Measurements from ENCODE around the gene CBFA2T3.
"Not testable (repeated sequence)": the region's sequence is repeated elsewhere in the genome, so short reads cannot be mapped to it uniquely, and the experiment has no call there.

The CBFA2T3 gene

DNA sequence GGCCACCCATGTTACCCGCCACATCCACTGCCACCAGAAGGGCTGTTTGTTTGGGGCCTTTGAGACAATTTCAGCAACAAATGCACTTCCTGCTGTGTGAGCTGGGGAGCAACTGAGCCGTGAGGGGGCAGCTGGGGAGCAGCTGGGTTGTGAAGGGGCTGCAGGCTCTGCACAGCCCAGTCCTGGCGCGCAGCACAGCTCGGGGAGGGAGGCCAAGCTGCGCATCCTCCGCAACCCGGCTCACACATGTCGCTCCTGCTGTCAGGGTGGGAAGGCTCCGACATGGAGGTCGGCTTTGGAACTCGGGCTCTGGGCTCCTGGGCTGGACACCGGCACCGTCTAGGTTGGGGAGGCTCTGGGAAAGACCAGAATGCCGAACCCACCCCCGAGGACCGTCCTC lies 53.6 kb downstream of the CBFA2T3 start:
- no peak for TF ChIP-seq POLR2A (IDR thresholded peaks at IDR 0.05; ENCODE audit: low read length)
- no peak for TF ChIP-seq GATA1 (IDR thresholded peaks at IDR 0.05; ENCODE audit: low read depth, low read length)
- DNase-seq, result no peak

DNA sequence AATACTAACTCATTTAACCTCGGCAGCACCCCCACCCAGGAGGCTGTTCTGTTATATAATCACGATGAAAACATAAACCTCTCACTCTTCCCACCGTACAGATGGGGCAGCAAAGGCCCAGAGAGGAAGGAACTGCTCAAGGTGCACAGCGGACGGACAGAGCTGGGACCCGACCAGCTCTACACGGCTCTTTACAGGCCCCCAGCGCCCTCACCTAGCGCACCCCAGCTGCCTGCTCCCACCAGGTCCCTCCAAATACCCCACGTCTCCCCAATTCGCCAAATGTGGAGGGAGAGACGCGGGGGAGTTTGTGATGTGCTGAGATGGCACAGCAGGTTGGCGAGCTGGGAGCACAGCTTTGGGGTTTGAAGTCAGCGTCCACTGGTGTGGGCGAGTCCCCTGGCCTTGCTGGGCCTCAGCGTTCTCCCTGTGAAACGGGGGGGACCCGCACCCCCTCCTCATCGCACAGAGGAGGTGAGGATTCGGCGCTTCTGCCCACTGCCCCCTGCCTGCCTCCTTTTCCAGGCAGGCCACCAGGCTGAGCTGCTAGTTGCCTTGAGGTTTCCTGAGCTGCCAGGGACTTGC lies 54.1 kb downstream of the CBFA2T3 start:
- DNase-seq, result no peak
- TF ChIP-seq POLR2A (IDR thresholded peaks at IDR 0.05; ENCODE audit: low read length) (no peak), GATA1 (IDR thresholded peaks at IDR 0.05; ENCODE audit: low read depth, low read length) (no peak)

DNA sequence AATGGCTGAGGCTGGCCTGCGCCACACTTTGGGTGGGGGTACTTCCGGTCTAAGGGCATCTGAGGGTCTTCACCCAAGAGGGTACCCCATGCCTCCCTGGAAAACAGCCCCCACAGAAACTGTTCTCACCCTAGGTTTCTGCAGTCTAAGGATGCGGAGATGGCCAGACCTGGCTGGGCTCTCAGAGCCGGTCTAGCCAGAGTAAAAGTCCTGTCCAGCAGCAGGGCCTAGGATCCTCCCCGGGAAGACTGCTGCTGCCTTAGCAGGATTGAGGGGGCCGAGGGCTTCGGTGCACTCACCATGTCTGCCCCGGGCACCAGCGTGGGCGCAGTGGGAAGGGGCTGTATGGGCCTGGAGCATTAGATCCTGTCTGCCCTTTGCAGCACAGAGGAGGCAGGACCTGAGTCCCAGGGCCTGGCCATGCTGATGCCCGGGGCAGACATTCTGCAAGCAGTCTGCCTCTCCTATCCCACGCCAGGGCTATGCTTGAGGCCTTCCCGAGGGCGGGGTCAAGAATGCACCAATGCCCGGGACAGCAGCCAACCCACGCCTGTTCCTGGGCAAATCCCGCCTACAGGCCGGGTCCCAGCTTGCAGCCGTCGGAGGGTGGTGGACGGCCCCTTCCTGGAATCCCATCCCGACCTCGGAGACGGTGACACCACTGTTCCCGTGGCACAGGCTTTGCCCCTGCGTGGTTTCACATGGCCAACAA lies 54.7 kb downstream of the CBFA2T3 start:
- no peak for DNase-seq
- TF ChIP-seq GATA1 (IDR thresholded peaks at IDR 0.05; ENCODE audit: low read depth, low read length) (no peak), POLR2A (IDR thresholded peaks at IDR 0.05; ENCODE audit: low read length) (no peak)

DNA sequence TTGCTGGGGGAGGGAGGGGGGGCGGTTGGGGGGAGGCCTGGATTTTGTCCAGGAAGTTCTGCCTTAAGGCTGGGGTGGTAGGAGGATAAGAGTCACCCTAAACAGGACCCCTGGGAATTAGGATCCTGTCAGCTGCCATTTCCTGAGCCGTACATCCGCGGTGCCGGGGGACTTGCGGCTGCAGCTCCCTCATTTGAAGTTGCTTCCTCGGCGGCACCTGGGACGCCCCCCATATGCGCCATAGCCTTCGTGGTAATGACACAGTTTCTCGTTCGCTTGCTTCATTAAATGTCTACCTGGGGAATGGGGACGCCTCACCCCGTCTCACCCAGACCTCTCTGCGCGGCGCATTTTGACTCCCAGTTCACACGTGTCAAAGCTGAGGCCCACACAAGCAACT lies 55.4 kb downstream of the CBFA2T3 start:
- no peak for DNase-seq
- TF ChIP-seq POLR2A (IDR thresholded peaks at IDR 0.05; ENCODE audit: low read length), result no peak

DNA sequence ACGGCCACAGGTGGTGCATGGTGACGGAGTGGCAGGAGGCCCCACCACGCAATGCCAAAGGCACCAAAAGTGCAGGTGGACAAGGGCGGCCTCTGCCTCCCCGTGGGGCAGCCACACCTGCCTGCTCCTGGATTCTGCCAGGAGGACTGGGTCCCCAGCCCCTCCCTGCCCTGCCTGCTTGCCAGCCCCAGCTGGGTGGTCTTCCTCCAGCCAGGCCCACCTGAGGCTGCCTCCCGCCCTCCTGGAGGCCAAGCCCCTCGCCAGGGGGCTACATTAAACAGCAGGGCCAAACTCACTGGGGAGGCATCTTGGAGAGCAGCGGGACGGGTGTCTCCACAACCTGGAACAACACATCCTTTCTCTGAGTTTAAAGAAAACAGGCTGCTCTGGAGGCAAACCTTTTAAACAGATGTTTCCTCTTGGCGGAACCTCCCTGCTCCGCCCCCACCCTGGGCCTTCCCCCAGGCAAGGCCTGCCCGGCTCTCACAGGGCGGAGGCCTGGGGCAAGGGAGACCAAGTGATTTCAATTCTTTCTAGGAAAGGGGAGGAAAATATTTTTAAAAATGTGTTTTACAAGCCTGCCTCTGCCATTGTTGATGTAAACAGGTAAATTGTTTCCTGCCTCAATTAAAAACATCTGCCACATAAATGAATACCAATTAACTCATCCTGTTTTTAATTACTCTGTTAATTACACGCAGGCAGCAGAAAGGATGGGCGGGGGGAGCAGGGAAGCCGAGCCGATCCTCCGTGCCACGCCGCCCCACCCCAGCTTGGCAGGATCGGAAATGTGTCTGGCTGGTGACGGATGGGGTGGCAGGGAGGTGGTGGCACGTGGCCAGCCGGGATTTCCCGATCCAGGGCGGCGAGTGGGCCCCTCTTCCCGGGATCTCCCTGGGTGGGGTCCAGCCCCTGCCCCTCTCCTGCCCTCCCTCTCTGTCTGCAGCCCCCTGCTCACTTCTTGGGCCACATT lies 56.1 kb downstream of the CBFA2T3 start:
- no peak for TF ChIP-seq POLR2A (IDR thresholded peaks at IDR 0.05; ENCODE audit: low read length)
- TF ChIP-seq GATA1 (IDR thresholded peaks at IDR 0.05; ENCODE audit: low read depth, low read length), result no peak
- no peak for DNase-seq

DNA sequence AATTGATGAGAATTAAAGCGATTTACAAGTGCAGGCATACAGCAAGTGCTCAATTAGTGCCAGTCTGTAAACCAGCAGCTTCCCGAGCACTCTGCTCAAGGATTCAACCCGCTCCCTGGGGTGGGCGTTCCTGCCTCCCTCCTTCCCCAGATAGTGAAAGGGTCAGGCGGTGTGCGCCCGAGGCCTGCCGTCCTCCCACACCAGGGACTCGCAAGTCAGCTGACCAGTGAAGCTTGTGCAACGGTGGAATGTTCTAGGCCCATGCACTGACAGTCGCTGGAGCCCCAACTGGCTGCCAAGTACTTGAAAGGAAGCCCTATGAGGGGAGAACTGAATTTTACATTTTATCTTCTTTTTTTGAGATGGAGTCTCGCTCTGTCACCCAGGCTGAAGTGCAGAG lies 57.1 kb downstream of the CBFA2T3 start:
- no peak for DNase-seq
- no peak for TF ChIP-seq GATA1 (IDR thresholded peaks at IDR 0.05; ENCODE audit: low read depth, low read length)
- TF ChIP-seq POLR2A (IDR thresholded peaks at IDR 0.05; ENCODE audit: low read length), result no peak

DNA sequence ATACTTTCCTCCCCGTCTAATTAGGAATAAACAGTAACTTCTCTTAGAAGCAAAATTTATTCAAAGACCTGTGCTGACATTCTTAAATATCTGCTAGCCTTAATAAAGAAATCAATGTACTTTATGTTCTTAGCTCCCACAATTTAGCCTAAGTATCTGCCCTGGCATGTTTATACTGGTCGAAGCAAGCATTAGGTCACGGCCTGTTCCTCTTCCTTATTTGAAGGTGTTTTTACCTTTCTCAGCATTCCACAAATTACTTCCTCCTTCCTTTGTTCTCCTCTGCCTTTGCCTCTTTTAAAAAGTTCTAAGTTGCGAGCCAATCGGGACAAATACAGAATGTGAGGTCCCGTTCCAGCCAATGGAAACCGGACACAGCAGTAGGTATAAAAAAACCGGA lies 58.1 kb downstream of the CBFA2T3 start:
- DNase-seq, result not testable (repeated sequence)

DNA sequence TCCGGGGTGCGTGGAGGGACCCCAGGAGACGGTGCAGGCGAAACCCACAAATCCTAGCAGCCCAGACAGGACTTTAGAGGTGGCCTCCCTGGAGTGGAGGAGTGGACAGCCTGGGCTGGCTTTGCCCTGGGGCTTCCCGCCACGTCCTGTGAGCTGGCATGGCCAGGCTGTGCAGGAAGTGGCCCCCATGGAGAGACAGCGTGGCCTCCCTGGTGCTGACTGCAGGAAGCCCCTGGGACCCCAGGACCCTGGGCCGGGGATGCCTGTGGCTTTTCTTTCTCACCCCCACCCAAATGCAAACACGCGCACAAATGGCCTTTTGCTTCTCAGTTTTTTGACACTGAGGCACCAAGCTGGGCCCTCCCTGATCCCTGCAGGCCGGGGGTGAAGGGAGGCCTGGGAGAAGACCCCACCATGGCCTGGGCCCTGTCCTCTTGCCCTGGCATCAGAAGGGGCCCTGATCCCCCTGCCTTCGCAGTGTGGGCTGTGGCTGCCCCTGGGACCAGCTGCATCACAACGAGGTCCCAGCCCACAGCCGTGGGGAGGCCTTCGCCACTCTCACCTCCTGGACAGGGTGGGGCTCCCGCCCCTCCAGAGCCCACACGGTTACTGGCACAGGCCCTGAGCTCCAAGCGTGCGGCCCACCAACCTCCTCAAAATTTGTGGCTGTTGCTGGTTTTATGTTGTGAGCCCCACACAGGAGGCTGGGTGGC lies 58.9 kb downstream of the CBFA2T3 start:
- no peak for DNase-seq
- TF ChIP-seq GATA1 (IDR thresholded peaks at IDR 0.05; ENCODE audit: low read depth, low read length), result no peak
- no peak for TF ChIP-seq POLR2A (IDR thresholded peaks at IDR 0.05; ENCODE audit: low read length)

DNA sequence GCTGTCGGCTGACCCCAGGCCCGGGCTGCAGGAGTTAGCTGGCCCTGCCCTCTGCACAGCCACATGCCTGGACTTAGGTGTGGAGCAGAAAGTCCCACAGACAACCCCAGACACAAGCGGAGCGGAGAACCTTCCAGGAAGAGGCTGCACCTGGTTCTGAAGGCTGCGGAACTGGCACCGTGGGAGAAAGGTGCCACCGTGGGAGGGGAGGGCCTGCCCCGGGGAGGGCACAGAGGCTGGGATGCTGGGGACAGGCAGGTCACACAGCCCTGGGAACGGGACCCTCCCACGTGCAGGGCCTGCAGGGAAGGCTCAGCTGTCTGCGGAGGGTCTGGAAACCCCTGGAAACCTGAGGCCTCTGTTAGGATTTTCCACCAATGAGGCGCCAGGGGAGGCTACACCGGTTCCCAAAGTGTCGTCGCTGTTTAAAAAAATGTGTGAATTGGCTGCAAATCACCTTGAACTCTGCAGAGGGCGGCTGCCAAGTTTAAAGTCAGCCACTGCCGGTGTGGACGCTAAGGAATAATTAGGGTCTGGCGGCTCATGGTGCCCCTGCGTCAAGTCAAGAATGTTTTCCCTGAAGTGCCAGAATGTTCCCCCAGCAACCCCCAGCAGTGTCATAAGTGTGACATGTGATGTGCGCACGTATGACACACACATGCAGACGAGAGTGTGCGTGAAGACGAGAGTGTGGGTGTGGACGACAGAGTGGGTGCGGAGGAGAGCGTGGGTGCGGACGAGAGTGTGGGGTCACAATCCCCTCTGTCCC lies 59.7 kb downstream of the CBFA2T3 start:
- TF ChIP-seq GATA1 (IDR thresholded peaks at IDR 0.05; ENCODE audit: low read depth, low read length) (no peak), POLR2A (IDR thresholded peaks at IDR 0.05; ENCODE audit: low read length) (no peak)
- no peak for DNase-seq

DNA sequence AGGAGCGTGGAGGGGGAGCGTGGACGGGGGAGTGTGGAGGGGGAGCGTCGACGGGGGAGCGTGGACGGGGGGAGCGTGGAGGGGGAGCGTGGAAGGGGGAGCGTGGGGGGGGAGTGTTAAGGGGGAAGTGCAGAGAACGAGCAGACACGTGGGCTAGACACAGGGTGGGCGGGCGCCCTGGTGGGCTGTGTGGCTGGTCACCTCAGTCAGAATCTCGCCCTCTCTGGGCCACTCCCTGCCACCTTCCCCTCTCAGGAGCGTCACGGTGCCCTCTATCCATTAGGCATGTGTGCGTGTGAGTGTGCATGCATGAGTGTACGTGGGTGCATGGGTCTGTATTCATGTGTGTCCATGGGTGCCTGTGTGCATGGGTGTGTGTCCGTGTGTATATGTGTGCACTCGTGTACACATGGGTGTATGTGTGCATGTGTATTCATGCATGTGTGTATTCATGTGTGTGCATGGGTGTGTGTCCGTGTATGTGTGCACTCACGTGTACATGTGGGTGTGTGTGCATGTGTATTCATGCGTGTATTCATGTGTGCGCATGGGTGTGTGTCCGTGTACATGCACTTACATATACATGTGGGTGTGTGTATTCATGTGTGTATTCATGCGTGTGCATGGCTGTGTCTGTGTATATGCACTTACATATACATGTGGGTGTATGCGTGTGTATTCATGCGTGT lies 61.2 kb downstream of the CBFA2T3 start:
- DNase-seq, result no peak
- TF ChIP-seq GATA1 (IDR thresholded peaks at IDR 0.05; ENCODE audit: low read depth, low read length) (no peak), POLR2A (IDR thresholded peaks at IDR 0.05; ENCODE audit: low read length) (no peak)

DNA sequence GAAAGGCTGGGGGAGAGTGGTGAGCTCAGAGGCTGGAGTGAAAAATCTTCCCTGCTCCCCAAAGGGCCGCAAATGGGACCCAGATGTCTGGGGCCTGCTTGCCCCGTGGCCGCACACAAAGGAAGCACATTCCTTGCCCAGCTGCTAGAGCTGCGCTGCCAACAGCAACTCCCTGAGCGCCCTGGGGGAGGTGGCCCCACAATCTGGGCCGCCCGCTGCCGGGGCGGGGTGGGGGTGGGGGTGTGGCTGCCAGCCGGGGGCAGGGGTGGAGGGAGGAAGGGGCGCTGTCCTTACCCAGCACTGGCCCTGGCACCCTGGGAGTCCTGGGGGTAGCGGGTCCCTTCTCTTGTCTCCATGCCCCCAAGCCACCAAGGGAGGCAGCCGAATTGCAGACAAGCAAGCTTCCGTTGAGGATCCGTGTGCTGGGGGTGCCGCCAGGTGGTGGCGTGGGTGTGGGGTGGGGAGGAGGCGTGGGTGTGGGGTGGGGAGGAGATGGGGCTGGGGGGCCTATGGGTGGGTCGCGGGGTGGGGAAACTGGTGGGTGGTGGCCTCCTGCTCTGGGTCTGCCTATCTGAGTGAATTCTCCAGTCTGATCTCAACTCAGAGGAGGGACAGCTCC lies 62.1 kb downstream of the CBFA2T3 start:
- DNase-seq, result no peak
- no peak for TF ChIP-seq POLR2A (IDR thresholded peaks at IDR 0.05; ENCODE audit: low read length)
- no peak for TF ChIP-seq GATA1 (IDR thresholded peaks at IDR 0.05; ENCODE audit: low read depth, low read length)

DNA sequence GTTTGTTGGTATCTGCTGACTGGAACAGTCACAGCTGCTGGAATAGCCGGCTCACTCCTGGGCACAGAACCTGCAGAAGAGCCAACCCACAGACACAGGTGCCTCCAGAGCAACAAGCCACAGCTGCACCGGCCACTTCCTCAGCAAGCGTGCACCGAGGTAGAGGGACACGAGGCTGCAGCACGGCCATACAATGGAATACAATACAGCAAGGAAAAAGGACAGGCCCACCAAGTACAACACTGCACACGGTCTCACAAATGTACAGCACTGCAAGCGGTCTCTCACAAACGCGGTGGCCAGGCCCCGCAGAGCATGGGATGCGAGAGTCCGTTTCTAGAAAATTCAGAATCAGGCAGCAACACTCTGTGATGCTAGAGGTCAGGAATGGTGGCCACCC lies 63.1 kb downstream of the CBFA2T3 start:
- TF ChIP-seq GATA1 (IDR thresholded peaks at IDR 0.05; ENCODE audit: low read depth, low read length) (no peak), POLR2A (IDR thresholded peaks at IDR 0.05; ENCODE audit: low read length) (no peak)
- DNase-seq, result no peak

Data from erythroblast (primary cell).